AG04449 (cell line): ENCODE results near the gene CLDN1.

Experiments used
- CTCF ChIA-PET: fragments of 350-600 bp; formaldehyde crosslinking; extraction: SDS; loops from one replicate; lab custom pipeline; 2021; ENCODE audit warnings: antibody characterized with exemption; lab: Yijun Ruan, JAX
- POLR2A ChIA-PET: fragments of 400-600, 350-600 bp; formaldehyde crosslinking; extraction: SDS; loops from one replicate; lab custom pipeline; 2020; ENCODE audit warnings: antibody characterized with exemption, inconsistent platforms; lab: Yijun Ruan, JAX
- DNase-seq: peaks from one replicate; pipeline ENCODE4 v3.0.0-alpha.2; 2010; ENCODE audit warnings: low read depth, low spot score
- H3K4me3 ChIP-seq: 2 replicates; pipeline ENCODE4 v1.5.1; 2011; ENCODE audit warnings: low read depth, mild to moderate bottlenecking, control low read depth, low read length
- CTCF ChIP-seq: IDR thresholded peaks from one replicate; pipeline ENCODE4 v1.5.1; 2011; ENCODE audit warnings: mild to moderate bottlenecking, moderate library complexity, low read length, control low read depth, inconsistent platforms; ENCODE audit not compliant: insufficient read depth; ENCODE audit errors: missing control alignments

CLDN1 gene

GRCh38 chr3:190321789-190322603 lies at the start of gene CLDN1:
TSS of gene CLDN1 (minus strand) at chr3:190322446. CDS start at chr3:190322206, 240 bp downstream.
- peak; percentile 95 for TF ChIP-seq CTCF
- no peak for DNase-seq
- H3K4me3 ChIP-seq, result peak within 1 kb of the TSS; percentile 64
- POLR2A ChIA-PET, result no interaction called here
- CTCF ChIA-PET, result interaction anchor here (0.6 to 11.7 kb wide), 73 partner anchors 9 to 378 kb away, joined by 3 to 201 read pairs (median 5); partner anchors contain the start of gene TMEM207

GRCh38 chr3:190371152-190371551 lies 48.9 kb upstream of the CLDN1 start:
- no peak overlapping the region for H3K4me3 ChIP-seq
- no peak for TF ChIP-seq CTCF
- ChIA-PET CTCF (interaction anchor here (0.6 kb wide), 1 partner anchor 42 kb away, joined by 3 read pairs; no protein-coding TSS in a partner anchor), POLR2A (no interaction called here)
- DNase-seq, result no peak

- CTCF ChIA-PET, result interaction anchor here (0.9 to 1.2 kb wide), 2 partner anchors 26 to 48 kb away, joined by 3 read pairs; no protein-coding TSS in a partner anchor
- POLR2A ChIA-PET, result no interaction called here
- DNase-seq, result no peak
- no peak for TF ChIP-seq CTCF
- no peak overlapping the region for H3K4me3 ChIP-seq
Measured at GRCh38 chr3:190370369-190370768, 48.1 kb upstream of the CLDN1 start.

GRCh38 chr3:190369668-190370295 lies 47.5 kb upstream of the CLDN1 start:
- no peak for DNase-seq
- CTCF ChIA-PET, result interaction anchor here (0.9 to 1.2 kb wide), 2 partner anchors 25 to 47 kb away, joined by 3 read pairs; no protein-coding TSS in a partner anchor
- POLR2A ChIA-PET, result no interaction called here
- H3K4me3 ChIP-seq, result no peak overlapping the region
- TF ChIP-seq CTCF, result no peak

- TF ChIP-seq CTCF, result no peak
- CTCF ChIA-PET, result no interaction called here
- POLR2A ChIA-PET, result no interaction called here
- H3K4me3 ChIP-seq, result no peak overlapping the region
- no peak for DNase-seq
Measured at GRCh38 chr3:190368881-190369280, 46.6 kb upstream of the CLDN1 start.

- no peak overlapping the region for H3K4me3 ChIP-seq
- DNase-seq, result no peak
- POLR2A ChIA-PET, result no interaction called here
- TF ChIP-seq CTCF, result no peak
- CTCF ChIA-PET, result interaction anchor here (1.2 to 1.4 kb wide), 3 partner anchors 12 to 44 kb away, joined by 3 to 7 read pairs (median 6); partner anchors contain the start of gene CLDN1
Measured at GRCh38 chr3:190366133-190366532, 43.9 kb upstream of the CLDN1 start.
